HG02678 (cell line): ENCODE data around the gene SGMS1.
"Not testable (repeated sequence)": the region's sequence is repeated elsewhere in the genome, so short reads cannot be mapped to it uniquely, and the experiment has no call there.

Experiments used
- ATAC-seq: cut with Tn5 transposase; IDR thresholded peaks from one replicate; pipeline ENCODE4 v1.9.1; 2021; ENCODE audit warnings: mild to moderate bottlenecking, moderate library complexity; ENCODE audit not compliant: unreplicated experiment

SGMS1 gene

DNA sequence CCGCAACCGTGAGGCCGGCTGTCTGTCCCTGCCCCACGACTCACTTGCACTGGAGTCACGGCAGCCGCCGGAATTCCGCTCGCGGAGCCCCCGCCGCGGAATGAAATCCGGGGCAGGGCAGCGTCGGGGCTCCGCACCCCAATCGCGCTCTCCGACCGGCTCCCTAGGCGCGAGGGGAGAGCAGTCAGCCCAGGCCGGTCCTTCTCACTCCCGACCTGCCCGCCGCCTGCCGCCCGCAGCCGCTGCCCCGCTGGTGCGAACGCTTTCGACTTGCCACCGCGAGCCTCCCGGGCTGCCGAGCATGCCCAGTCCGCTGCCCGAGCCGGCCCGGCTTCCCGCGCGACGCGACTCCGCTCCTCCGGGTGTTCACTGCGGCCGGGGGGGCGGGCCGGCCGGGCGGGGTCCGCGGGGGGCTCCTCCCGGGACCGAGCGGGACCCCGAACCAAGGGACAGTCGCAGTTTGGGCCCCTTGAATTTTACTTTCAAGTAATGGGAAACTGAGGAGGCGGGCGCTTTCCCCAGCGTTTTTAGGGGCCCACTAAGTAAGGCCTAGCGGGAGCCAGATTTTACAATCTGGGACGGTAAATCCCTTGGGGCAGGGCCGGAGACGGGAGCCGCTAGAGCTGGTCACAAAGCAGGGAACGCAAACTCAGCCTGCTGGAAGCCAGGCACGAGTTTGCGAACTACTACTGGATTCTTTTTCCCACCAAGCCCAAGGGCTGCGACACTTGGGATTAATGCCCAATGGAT lies at the start of gene SGMS1:
SGMS1 (minus strand) TSS at position 294 of the 750 bp plus-strand sequence. CDS start 279,842 bp downstream, outside the sequence.
- peak; percentile 33 for ATAC-seq

DNA sequence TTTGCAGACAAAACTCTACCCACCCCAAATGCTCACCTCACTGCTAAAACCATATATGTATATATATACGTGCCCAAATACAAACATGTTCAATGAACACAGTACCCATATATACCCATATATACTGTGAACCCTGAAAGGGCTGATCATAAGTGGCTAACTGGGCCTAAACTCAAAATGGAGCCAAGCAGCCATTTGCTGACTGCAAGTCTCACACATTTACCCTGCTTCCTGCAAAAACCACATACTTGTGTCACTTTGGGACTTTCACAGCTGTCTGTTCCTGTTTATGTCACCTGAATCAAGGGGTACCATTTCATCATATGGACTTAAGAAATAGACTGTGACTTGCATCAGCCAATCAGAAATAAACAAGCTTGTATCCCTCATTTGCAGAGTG lies 48.4 kb upstream of the SGMS1 start:
- ATAC-seq = not testable (repeated sequence)

- not testable (repeated sequence) for ATAC-seq
Measured at GRCh38 chr10:50671645-50672044, 47.9 kb upstream of the SGMS1 start.

DNA sequence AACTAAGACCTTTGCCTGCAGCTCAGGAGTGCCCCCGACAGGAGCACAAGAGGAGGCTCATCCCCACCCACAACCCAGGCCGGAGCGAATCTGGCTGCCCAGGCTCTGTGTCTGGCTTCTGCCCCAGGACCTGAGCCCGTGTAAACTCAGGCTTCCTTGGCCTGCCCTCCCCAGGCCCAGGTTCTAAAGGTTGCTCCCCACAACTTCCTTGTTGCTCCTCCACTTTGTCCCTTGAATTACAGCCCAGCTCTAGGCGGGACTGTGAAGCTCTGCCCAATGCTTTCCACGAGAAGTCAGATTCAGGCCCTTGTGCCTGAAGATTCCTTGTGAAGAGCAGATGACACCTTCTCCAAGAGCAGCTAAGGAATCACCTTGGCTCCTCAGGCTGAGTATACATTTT lies 46.2 kb upstream of the SGMS1 start:
- ATAC-seq = not testable (repeated sequence)

- ATAC-seq = not testable (repeated sequence)
Measured at GRCh38 chr10:50667353-50667752, 43.6 kb upstream of the SGMS1 start.

DNA sequence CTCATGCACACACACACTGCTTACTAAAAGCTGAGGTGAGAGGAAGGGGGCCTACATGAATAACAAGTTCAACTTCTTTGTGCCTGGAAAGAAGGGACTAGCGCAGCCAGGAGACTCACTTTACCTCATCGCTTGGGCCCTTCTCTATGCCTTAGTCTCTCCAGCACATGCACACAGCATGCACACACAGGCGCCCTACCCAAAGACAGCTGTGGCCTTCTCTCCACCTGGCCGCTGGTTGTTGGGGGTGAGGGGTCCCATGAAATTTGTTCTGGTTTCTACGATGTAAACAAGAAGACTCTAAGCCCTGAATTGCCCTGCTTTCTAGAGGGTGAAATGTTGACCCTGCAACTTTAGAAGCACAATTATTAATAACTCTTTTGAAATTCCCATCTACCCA lies 38.7 kb upstream of the SGMS1 start:
- not testable (repeated sequence) for ATAC-seq

- ATAC-seq = not testable (repeated sequence)
Measured at GRCh38 chr10:50661563-50661962, 37.8 kb upstream of the SGMS1 start.

DNA sequence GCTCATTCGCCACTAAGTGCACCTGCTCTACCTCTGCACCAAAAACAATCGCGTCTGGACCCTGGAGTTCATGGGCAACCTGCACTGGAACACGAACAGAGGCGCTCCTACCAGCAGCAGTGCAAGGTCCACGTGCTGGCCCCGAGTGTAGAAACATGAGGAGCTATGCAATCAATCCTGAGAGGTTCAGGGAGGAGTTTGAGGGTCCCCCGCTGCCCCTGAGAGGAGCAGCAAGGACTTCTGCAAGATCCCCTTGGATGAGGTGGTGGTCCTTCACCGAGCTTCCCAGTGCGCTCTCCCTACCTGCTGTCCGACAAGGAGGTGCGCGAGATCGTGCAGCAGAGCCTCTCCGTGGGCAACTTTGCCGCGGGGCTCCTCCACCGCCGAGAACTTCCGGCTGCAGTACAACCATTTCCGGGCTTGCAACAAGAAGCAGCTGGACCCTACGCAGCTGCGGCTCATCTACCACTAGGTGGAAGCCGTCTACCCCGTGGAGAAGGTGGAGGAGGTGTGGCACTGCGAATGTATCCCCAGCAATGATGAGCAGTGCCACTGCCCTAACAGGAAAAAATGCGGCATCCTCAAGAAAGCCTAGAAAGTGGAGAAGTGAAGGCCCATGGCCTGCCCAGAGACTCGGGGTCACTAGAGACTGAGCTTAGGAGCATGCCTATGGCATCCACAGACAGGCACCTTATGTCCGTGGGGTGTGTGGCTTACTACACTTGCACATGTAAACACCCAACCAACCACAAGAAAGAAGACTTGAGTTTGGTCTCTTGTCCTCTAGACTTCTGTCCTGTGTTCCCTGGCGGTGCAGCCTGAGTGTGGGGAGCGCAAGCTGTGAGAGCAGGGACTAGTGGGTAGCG lies 36.3 kb upstream of the SGMS1 start:
- peak; percentile 99 for ATAC-seq

GRCh38 chr10:50659016-50659864 lies 35.5 kb upstream of the SGMS1 start:
- not testable (repeated sequence) for ATAC-seq

DNA sequence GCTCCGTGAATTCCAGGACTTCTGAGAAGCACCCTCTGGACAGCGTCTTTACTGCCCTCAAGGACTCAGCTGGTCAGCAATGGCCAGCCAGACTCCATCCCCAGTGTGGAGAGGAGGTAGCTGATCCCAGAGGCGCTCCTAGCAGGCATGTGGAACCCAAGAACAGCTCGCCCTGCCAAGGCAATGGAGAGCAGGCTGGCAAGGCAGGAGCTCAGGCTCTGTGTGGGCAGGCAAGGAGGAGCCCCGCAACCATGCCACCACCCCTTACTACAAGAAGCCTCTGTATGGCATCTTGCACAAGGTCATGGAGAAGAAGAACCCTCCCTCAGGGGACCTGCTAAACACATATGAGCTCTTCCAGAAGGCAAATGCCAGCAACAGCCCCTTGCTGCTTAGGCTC lies 34.4 kb upstream of the SGMS1 start:
- no peak for ATAC-seq

DNA sequence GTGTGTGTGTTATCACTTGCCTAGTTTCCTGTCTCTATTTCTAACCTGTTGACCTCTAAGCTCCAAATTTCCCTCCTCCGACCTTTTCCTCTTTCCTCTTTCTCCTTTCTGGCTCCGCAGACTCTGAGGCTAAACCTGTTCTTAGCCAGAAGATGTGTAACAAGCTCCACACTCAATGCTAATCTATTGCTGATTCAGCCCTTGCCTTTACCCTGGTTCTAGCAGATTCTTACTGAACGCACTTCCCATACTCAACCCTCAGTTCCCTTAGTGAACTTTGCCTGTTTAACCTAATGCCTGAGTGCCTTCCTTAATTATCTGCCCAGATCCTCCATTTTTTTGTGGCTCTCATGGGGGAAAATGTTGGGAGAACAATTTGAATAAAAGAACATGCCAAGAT lies 30.0 kb upstream of the SGMS1 start:
- ATAC-seq = no peak

- no peak for ATAC-seq
Measured at GRCh38 chr10:50653142-50653541, 29.4 kb upstream of the SGMS1 start.

GRCh38 chr10:50651808-50652207 lies 28.1 kb upstream of the SGMS1 start:
- ATAC-seq = no peak

DNA sequence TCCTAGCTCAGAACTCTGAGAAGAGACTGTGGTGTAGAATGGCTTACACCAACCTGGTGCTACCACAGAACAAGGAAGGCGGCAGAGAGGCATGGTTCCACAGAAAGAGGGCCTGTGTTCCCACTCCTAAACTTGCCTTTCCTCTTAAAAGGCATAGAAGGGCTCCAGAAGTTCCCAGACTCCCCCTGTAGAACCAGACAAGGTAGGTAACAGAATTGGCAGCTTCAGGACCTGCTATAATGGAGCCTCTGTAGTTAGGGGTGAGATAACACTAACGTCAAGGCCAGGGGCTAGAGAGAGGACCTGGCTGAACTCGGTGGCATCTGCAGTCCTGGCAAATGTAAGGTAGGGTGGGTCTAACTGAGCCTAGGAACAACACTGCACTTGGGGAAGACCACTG lies 26.7 kb upstream of the SGMS1 start:
- ATAC-seq = no peak

DNA sequence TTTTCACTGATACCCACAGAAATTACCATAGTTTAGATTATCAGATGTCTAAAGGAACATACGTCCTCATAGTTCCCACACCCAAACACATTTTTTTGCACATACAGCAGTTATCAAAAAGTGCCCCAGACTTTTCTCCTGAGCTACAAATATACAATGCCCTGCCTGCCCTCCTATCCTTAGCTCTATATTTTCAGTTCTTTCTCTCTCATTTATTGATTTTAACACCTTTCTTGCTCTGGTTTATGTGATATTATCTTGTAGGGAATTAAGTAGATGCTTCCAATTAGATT lies 25.1 kb upstream of the SGMS1 start:
- no peak for ATAC-seq

- ATAC-seq = peak; percentile 79
Measured at GRCh38 chr10:50648089-50648934, 24.6 kb upstream of the SGMS1 start.

DNA sequence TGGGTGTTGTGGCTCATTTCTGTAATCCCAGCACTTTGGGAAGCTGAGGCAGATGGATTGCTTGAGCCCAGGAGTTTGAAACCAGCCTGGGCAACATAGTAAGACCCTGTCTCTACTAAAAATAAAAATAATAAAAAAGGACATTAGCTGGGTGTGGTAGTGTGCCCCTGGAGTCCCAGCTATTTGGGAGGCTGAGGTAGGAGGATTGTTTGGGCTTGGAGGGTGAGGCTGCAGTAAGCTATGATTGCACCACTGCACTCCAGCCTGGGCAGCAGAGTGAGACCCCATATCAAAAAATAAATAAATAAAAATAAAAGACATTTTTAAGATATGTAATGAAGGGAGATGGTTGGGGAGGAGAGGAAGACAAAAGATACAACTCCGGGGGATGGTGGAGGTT lies 23.6 kb upstream of the SGMS1 start:
- ATAC-seq = not testable (repeated sequence)

DNA sequence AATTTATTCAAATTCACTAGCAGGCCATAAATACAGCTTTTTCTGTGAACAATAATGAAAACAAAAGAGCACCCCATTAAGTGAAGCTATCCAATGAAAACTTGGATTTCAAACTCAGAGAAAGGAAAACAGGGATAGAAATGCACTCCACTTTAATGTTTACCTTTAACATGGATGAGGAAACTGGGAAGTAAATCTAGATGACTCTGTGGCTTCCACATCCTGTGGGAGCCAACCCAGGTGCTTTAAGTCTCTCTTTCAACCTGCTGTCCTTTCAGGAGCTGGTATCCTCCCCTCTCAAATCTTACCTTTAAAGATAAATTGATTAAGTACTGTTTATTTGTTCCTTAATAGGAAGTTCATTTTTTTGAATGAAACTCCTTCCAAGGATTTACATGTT lies 21.5 kb upstream of the SGMS1 start:
- no peak for ATAC-seq

- ATAC-seq = no peak
Measured at GRCh38 chr10:50641626-50642025, 17.9 kb upstream of the SGMS1 start.

DNA sequence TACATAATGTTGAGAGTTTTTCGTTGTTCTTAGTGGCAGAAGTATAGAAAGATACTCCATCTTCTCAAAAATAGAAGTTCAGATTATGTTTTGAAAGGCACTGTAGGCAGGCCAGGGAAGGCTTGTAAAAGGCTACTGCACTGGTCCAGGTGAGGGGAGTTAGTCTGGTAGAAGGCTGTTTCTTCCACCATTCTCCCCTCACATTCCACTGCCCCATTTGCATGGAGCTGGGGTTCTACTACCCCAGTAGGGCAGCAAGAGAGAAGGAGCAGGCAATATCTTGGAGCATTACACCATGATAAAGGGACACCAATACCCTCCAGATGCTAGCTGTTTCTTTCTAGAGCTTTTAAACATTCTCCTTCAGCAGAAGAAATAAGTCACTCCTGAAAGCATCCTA lies 16.5 kb upstream of the SGMS1 start:
- no peak for ATAC-seq
